NCI-H446 treated with DMSO at 0.1 percent for 48 hours (cell line): Measurements from ENCODE around the gene ABCB4.
"Not testable (repeated sequence)": the region's sequence is repeated elsewhere in the genome, so short reads cannot be mapped to it uniquely, and the experiment has no call there.

Experiments
- DNase-seq: peaks from one replicate; lab custom pipeline; 2025; lab: John Stamatoyannopoulos, UW

Gene ABCB4

DNA sequence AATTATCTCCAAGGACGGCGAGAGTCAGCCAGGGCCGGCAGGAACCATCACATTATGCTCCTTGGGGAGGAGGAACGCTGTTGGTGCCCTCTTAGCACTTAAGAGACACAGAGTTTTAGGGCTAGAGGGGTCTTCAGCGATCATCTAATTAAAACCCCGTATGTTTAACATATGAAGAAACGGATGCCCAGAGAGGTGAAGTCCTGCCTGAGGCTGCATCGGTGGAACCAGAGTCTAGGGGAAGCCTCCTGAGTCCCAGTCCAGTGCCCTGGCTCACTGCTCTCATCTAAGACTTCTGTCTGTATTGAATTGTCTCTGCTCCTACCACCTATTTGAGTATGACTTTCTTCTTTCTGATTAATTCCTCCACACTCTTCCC, 688 bp upstream of the ABCB4 start:
- DNase-seq = no peak

DNA sequence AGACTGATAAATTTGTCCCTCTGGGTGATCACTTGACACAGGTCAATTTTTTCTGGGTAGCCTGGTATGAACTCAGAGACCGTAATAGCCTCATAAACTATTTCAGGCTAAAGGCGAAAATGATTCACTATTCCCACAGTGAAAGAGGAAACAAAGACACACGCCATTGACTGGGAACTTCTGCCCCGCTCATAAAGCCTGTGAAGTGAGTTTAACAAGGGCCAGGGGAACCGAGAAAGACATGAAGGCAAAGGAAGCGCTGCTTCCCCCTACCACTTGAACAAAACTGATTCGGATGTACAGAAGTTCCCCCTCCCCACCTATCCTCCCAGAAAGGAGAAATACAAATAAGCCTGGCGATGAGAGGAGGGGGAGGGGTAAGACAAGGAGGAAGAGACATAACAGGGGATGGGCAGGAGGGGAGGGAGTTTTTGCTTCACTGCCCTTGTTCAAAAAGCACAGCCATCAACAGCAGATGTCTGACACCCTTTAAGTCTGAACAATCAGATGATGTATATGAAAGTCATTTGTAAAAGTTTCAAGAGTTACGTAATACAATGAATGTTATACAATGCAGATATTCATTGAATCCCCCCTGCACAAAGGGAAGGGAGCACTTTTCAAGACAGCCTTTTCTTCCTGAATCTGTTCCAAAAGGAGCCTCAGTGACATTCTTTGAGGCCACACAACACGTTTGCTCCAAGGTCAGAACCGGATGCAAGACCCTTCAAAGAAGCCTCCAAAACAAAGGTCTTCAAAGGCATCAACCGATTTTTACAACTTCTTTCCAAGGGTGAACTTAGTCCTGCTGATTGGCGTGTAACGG, 734 bp downstream of the ABCB4 start:
- no peak for DNase-seq

DNA sequence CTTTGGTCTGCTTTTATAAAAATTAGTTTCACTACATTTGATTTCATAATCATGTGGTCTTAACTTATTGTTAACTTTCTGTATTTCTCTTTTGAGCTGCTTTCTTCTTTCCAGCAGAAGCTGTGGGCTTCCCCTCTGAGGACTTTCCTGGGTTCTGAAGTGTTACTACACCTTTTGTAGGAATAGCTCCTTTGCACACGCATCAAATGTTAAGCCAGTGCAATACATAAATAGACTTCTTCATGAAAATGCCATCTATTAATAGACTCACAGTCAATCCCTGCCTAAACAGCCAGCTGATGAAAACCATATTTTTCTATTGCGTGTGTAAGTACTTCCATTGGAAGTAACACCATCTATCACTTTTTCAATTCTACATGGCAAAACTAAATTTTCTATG, 1.5 kb downstream of the ABCB4 start:
- DNase-seq = no peak

DNA sequence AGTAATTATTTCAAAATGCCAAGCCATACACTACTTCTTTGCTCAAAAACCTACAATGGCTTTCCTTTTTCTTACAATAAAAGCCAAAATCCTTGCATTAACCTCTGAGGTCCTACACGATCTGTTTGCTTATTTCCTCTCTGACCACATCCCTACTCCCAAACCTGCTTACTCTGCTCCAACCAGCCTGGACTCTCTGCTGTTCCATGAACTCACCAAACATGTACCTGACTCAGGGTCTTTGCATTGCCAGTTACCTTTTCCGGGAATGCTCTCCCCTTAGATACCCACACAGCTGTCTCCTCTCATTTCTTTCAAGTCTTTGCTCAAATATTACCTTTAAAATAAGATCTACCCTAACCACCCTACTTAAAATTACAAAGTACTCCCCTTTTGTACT, 2.3 kb downstream of the ABCB4 start:
- DNase-seq = no peak

GRCh38 chr7:87471473-87471872, 4.0 kb downstream of the ABCB4 start:
- no peak for DNase-seq

- not testable (repeated sequence) for DNase-seq
These were observed 6.3 kb downstream of the ABCB4 start for GRCh38 chr7:87469204-87469603.

- not testable (repeated sequence) for DNase-seq
These were observed 10.0 kb downstream of the ABCB4 start for GRCh38 chr7:87465534-87465880.

DNA sequence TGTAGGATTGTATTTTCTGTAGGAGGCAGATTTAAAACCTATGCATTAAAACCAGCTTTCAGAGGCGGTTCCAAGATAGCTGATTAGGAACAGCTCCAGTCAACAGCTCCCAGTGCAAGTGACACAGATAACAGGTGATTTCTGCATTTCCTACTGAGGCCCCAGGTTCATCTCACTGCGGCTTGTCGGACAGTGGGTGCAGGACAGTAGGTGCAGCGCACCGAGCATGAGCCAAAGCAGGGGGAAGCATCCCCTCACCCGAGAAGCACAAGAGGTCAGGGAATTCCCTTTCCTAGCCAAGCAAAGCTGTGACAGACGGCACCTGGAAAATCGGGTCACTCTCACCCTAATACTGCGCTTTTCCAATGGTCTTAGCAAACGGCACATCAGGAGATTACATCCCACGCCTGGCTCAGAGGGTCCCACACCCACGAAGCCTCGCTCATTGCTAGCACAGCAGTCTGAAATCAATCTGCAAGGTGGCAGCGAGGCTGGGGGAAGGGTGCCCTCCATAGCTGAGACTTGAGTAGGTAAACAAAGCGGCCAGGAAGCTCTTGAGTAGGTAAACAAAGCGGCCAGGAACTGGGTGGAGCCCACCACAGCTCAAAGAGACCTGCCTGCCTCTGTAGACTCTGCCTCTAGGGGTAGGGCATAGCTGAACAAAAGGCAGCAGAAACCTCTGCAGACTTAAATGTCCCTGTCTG, 10.5 kb downstream of the ABCB4 start:
- not testable (repeated sequence) for DNase-seq

DNA sequence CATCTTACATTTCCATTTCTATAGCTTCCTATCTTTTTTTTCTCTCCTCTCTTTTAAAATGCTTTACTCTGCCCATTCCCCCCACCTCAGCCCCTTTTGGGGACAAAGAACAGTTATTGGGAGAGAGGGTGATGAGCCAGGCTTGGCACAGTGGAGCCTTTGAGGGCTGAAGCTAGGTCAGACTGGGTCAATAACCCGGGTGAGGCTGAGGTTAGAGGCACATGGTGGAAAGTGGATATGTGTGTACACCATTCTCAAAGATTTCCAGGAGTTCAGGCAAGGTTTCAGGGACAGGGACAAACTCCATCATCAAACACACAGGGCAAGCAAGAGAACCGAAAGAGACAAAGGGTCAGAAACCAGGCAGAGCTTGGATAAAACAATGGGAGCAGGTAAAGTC, 11.5 kb downstream of the ABCB4 start:
- no peak for DNase-seq

GRCh38 chr7:87460444-87460843, 15.0 kb downstream of the ABCB4 start:
- DNase-seq = not testable (repeated sequence)

DNA sequence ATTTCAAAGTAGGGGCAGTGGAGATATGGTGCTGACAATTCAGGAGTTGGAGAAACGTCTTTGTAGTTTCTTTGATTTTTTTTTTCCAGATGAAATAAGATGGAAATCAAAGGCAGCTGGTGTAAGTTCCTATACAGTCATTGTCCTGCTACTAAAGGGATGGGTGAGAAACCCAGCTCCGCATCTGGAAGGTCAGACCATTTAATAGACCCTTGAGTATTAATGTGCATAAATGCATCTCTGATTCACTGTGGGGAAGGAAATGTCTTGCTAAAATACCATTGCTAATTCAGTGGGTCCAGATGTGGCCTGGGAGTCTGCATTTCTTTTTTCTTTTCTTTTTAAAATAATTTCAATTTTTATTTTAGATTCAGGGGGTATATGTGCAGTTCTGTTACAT, 15.5 kb downstream of the ABCB4 start:
- no peak for DNase-seq

- no peak for DNase-seq
These were observed 17.3 kb downstream of the ABCB4 start for GRCh38 chr7:87458148-87458547.

GRCh38 chr7:87456247-87456646, 19.2 kb downstream of the ABCB4 start:
- no peak for DNase-seq

DNA sequence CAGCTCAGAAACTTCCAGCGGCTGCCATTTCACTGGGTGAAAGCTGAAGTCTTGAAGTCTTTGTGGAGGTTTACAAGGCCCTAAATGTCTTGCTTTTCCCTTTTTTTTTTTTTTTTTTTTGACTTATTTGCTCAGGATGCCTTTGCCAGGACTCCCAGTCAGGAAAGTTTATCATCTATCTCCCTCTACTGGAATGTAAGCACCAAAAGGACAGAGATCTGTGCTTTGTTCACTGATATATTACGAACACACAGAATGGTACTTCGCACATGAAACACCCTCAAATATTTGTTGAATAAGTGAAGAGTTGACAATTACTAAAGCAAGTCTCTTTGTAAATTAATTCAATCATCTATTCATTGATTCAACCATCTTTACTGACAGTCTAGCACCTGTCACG, 23.2 kb downstream of the ABCB4 start:
- no peak for DNase-seq

GRCh38 chr7:87451187-87451586, 24.3 kb downstream of the ABCB4 start:
- DNase-seq = no peak

DNA sequence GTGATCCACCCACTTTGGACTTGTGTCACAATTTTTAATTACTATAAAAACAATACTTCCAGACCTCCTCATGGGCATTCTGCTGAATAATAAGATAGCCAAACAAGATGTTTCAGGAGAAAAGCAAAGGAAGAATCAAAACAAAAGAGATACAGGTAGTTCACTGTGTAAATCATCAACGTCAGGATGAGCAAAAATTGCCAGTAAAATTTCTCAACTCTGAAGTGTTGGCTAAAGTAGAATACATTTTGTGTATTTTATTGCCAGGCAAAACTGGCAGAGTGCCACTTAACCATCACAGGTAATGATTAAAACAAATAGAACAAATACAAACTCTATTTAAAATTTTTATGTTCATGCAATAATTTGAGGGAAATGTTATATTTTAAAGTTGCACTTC, 24.8 kb downstream of the ABCB4 start:
- no peak for DNase-seq

- no peak for DNase-seq
These were observed 27.1 kb downstream of the ABCB4 start for GRCh38 chr7:87448388-87448787.

DNA sequence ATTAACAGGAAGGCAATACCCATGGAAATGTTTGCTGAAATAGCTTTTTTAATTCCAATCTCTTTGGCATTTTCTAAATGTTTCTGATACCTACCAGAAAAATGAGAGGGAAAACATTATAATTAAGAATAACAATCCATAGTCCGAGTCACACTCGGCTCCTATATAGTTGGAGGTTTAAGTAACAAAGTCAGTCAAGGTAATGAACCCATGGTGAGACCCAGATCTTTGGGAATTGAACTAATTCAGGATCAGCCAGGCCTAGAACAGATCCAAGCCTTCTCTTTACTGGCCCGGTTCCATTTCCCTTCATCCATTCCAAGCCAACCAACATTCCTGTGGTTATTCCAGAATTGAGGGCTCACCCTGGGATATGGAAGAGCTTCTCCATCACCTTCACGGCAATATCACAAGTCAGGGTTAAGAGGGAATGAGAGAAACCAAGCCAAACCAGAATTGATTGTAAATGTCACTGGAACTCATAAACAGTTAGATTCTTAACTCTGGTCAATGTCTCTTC, 28.3 kb downstream of the ABCB4 start:
- DNase-seq = no peak

GRCh38 chr7:87445897-87446296, 29.6 kb downstream of the ABCB4 start:
- DNase-seq = no peak

- DNase-seq = no peak
These were observed 39.9 kb downstream of the ABCB4 start for GRCh38 chr7:87435546-87435945.

DNA sequence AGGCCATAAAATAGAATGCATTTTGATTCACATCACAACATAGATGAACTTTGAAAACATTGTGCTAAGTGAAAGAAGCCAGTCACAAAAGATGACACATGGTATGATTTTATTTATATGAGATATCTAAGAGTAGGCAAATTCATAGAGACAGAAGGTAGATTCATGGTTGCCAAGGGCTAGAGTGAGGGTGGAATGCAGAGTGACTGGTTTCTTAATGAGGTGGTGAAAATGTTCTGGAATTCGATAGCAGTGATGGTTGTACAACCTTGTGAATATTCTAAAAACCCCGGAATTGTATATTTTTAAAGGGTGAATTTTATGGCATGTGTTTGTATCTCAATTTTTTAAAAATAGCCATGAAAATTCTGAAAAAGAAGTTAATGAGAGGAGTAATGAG, 42.9 kb downstream of the ABCB4 start:
- DNase-seq = no peak

DNA sequence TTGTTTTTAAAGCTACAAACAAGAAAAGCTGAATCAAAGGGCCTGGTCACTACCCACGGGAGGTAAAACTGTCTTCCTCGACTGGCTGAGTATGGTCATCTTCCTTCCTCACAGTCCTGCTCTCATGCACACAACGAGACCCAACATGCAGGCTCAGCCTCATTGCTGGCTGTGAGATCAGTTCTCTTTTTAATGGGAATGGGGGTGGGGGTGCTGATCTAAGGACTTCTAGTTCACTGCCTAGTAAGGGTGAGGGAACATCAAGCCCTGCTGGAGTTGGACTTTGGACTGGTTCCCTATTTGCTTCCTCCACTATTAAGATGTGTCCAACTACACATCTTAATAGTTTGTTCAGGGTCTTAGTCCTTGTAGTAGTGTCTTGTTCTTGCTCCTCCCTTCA, 48.2 kb downstream of the ABCB4 start:
- no peak for DNase-seq

- DNase-seq = no peak
These were observed 49.3 kb downstream of the ABCB4 start for GRCh38 chr7:87426160-87426559.

DNA sequence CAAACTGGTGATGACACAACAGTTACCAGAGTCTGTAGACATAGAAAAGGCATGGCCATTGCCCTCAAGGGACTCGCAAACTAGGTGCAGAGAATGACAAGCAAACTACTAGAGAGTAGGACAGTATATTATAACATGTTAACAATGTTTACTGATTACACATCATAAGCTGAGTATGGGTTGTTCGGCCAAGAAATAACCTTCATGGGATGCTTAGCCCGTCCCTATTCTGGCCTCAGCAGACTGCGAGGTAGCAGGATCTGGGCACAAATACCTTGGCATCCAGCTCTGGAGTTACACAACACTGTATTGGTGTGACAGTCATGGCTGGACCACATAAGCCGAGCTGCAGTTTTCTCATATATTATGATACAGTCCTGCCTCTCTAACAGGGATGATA, 51.4 kb downstream of the ABCB4 start:
- no peak for DNase-seq
